ENCODE measurements around the gene OR1J1.

DNA sequence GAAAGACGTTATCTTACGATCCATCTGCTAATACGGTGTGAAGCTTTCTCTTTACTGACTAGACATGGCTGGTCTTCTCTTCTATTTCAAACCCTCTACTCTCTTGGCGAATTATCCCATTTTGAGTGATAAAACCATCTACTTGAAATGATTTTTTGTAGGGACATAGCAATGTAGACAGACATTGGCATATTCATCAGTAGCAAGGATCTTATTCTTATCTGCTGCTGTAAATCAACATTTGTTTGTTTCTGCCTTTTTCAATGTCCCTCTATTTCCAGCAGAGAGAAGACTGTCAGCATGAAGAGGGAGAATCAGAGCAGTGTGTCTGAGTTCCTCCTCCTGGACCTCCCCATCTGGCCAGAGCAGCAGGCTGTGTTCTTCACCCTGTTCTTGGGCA is 41.1 kb upstream of the OR1J1 start, which contains the start of gene OR1J4:
- TF ChIP-seq, protein P1, sequence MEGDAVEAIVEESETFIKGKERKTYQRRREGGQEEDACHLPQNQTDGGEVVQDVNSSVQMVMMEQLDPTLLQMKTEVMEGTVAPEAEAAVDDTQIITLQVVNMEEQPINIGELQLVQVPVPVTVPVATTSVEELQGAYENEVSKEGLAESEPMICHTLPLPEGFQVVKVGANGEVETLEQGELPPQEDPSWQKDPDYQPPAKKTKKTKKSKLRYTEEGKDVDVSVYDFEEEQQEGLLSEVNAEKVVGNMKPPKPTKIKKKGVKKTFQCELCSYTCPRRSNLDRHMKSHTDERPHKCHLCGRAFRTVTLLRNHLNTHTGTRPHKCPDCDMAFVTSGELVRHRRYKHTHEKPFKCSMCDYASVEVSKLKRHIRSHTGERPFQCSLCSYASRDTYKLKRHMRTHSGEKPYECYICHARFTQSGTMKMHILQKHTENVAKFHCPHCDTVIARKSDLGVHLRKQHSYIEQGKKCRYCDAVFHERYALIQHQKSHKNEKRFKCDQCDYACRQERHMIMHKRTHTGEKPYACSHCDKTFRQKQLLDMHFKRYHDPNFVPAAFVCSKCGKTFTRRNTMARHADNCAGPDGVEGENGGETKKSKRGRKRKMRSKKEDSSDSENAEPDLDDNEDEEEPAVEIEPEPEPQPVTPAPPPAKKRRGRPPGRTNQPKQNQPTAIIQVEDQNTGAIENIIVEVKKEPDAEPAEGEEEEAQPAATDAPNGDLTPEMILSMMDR (IDR thresholded peaks at IDR 0.05): no peak
- TF ChIP-seq POLR2A (IDR thresholded peaks at IDR 0.05): no peak
- no peak for TF ChIP-seq POLR2AphosphoS5 (IDR thresholded peaks at IDR 0.05)
- no peak for TF ChIP-seq EP300 (IDR thresholded peaks at IDR 0.05)

All from suprapubic skin (tissue), 4 donors.